GM18519 (cell line): Measurements from ENCODE around the gene ADCY2.

Experiments
- ATAC-seq: cut with Tn5 transposase; IDR thresholded peaks from one replicate; pipeline ENCODE4 v1.9.1; 2021; ENCODE audit warnings: mild to moderate bottlenecking, moderate library complexity; ENCODE audit not compliant: unreplicated experiment, low FRiP score

The ADCY2 gene

DNA sequence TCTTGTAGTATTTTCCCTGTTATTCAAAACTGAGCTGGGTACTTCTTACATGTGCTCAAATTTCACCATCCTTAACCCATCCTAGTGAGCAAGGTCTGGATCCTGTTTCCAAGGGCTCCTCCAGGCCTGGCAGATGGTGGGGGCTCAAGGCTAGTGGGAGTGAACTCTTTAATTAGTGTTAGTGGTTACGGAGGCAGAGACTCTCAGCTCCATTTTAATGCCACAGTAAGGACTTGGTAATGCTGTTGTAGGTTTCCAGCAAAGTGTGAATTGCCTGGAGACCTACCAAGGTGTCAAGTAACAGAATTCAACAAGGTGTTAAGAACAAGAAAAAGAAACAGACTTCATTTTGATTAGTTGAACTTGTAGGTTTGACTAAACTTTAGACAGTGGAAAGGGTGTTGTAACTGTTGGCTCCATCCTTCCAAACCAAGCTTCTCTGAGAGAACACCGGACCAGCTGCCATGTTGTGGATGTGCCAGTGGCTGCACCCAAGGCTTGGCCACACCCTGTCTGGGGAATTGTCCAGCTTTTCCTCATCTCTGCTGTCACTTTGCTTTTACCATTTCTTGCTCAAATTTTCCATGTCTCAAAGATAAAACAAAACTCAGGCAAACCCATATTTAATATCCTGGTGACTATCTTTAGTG is 98.7 kb downstream of the ADCY2 start:
- no peak for ATAC-seq

- no peak for ATAC-seq
Measured at GRCh38 chr5:7495131-7495517, 99.2 kb downstream of the ADCY2 start.

GRCh38 chr5:7500256-7500655 is 104.3 kb downstream of the ADCY2 start:
- ATAC-seq = no peak

GRCh38 chr5:7501061-7501460 is 105.1 kb downstream of the ADCY2 start:
- no peak for ATAC-seq

DNA sequence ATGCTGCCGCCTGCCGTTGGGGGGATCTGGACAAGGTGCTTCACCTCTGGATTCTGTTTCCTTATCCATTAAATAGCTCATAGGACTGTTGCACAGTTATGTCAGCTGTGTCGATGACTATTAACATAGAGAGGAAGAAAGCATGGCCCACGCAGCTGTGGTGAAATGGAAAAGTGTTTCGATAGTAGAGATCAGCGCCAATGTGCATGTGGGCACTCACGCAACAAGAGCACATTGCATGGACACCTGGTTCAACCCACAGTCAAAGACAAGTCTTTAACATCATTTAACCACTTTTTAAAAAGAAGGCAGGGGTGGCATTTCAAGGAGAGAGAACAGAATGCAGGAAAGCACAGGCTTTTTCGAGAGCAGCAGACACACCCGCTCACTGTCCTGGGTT is 107.6 kb downstream of the ADCY2 start:
- ATAC-seq = no peak

GRCh38 chr5:7515284-7515914 is 119.5 kb downstream of the ADCY2 start:
- ATAC-seq = no peak

- no peak for ATAC-seq
Measured at GRCh38 chr5:7516253-7516652, 120.3 kb downstream of the ADCY2 start.

DNA sequence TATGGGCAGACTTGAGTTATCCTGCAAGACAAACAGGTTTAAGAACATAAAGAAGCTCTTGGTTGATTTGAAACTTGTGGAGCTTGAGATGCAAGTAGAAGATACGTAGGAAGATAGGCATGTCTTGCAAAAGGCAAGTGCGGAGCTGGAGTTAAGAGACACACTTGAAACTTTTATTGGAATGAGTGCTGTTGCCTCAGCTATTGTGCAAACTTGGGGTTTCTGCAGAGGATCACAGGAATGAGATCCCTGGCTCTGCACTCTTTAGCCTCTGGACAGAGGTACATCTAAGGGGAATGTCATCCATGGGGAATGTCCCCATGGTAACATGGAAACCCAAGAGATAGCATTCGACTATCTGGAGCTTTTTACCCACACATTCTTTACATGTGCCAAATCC is 121.1 kb downstream of the ADCY2 start:
- ATAC-seq = no peak

- ATAC-seq = no peak
Measured at GRCh38 chr5:7518947-7519560, 123.1 kb downstream of the ADCY2 start.

GRCh38 chr5:7519564-7519963 is 123.6 kb downstream of the ADCY2 start:
- ATAC-seq = no peak

DNA sequence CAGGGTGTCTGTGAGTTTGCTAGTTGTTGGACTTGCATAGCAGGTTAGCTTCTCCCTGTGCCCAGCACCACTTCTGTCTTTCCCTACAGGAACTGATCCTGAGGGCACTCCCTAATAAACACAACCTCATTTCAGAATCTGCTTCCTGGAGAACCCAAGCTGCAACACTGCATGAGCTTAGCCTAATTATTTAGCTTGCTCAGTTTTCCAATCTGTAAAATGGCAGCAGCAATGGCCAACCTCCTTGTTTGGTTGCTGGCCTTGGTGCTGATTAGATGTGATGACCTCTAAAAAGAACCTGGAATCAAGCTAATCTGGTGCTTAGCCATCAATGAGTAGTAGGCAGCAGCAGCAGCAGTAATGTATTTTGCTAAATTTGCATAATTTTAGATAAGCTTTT is 133.9 kb downstream of the ADCY2 start:
- no peak for ATAC-seq

DNA sequence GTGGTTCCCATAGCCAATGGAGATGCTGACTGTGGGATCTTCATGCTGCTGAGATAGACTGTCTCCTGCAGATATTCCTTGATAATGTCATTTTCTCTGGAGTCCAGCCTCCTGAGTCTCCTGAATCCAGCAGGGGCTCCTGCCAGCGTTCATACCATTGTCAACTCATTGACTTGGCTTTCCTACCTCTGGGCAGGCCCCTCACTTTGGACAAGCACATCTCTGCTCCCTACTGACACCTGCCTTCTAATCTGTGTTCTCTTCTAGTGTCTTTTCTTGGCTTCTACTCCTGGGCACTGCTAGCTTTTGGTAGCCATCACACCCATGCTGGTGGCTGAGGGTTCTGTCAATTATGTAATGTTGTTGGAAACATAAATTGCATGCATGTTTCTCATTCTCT is 138.0 kb downstream of the ADCY2 start:
- no peak for ATAC-seq

DNA sequence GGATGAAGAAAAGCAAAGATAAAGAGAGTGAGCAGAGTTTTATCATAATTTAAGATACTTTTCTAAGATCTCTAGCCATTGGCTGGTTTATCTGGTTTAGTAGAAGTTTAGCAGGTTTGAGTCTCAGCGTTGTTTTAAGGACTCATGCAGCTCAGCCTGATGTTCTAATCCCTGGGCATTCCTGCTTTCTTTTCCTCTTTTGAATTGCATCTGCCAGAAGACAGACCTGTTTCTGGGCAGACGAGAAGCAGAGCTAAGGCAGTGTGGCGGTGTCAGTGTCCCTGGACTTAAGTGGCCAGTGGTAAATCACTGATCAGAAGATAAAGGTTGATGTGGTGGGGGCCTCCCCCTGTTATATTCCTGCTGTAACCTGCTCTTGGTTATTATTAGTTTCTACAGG is 138.6 kb downstream of the ADCY2 start:
- no peak for ATAC-seq

DNA sequence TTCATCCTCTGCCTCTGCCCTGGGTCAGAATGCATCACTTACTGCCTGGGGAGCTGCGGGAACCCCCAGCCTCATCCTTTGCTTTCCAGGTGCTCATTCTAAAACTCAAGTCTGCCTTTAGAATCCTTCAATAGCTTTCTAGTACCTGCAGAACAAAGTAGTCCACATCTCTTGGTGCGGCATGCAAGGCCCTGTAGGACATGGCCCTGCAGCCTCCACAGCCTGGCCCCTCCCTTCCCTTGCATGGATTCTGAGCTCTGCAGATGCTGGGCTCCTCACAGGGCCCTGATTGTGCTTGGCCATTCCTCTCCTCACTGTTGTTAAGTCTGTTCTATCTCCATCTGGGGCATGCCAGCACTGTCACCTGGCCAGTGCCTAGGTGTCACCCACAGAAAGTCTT is 141.6 kb downstream of the ADCY2 start:
- no peak for ATAC-seq

DNA sequence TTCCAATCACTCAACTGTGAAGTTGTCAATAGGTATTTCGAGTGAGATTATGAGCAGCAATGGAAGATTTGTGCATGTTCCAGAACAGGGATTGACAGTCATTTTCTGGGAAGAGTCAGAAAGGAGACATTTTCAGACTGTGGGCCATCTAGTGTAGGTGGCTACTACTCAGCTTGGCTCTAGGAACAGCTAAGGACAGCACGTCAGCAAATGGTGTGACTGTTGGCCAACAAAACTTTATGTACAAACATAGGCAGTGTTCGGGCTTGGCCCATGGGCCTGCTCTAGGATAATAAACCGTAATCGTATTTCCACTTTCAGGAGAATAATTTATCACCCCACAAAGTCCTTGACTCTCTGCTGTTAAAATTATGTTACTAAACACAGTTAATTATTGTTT is 143.6 kb downstream of the ADCY2 start:
- no peak for ATAC-seq

DNA sequence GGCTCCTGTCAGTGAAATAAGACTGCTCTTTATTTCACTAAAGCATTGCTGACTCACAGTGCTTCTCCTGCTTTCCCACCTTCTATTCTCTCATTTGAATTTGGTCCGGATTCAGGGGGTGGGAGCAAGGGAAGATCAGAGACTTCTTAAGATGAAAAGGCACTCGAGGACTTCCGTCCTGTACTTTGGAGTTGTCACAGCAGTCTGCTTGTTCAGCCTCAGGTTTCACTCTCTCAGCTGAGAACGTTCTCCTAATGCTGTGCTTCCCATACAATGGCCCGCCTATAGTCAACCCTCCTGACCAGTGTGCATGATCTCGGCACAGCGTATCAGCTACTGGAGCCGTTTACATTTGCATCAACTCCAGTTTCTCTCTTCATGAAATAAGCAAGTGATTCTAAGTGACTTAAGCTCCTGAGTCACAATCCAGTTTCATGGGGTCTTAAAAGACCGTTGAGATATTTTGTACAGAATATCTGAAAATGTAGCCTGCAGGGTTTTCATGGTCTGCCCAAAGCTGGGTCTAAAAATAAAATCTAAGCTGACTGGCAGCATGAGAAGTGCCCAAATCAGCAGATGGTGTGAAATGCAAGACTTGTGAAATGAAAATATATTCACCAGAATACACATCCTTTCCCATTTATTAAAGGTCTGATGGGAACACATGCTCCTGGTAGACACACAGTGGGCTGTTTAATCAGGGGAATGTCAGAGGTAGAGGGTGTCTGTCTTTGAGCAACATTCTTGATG is 145.0 kb downstream of the ADCY2 start:
- ATAC-seq = no peak

- ATAC-seq = no peak
Measured at GRCh38 chr5:7541898-7542297, 146.0 kb downstream of the ADCY2 start.

DNA sequence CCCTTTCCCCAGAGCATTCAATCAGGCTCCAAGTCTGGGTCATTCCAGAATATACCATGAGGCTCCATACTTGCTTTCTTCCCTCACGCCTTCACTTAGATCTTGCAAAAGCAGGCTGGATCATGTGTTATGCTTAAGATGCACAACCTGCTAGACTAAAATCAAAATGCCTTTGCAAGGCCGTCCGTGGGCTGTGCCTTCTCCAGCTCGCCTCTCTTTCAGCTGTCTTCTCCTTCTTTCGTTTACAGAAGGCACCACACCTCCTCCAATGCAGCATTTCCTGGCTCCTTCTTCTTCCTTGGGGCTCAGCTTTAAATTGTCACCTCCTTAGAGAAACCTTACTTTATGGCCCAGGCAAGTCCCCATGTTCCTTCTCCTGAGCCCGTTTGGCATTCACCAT is 150.6 kb downstream of the ADCY2 start:
- ATAC-seq = no peak

DNA sequence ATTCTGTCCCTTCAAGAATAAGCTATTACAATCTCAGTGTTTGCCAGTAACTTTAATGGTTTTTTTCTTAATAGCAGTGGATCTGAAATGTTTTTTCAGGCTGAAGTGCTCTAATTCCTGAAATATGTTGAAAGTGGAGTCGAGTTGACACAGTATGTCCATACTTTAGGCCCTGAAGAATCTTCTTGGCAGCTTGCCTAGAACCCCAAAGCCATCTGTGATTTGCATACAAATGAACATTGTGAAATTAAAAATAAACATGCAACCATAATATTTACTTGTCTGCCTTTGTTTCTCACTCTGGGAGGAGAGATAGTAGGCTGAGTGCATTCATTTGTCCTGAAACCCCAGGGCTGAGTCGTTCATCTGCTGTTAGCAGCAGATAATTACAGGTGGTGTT is 152.7 kb downstream of the ADCY2 start:
- no peak for ATAC-seq

DNA sequence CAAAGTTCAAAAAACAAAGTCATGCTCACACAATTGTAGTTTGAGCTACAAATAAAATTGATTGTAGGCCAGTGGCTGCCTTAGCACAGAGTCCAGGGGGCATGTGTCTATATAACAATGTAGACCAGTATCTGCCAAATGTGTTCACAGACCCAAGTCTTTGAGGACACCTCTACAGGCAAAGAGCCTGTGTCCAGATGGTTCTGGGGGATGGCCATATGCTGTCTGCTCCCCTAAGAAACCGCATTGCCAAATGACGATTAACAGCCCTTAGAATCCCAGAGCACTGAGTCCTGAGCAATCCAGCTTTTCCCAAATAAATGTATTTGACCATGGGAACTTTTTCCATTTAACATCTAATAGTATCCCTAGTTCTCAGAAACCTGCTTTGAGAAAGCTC is 169.6 kb downstream of the ADCY2 start:
- no peak for ATAC-seq

GRCh38 chr5:7576023-7576715 is 180.2 kb downstream of the ADCY2 start:
- ATAC-seq = no peak
